SK-N-SH treated with all-trans-retinoic acid at 6 μM for 48 hours (cell line): ENCODE data around the gene TSPAN3.

Experiments
- ATAC-seq: fragments of 200-7000 bp; cut with Tn5 transposase; 3 replicates; pipeline ENCODE4 v1.9.1; 2020; ENCODE audit warnings: mild to moderate bottlenecking, moderate library complexity
- ARNTL ChIP-seq: fragments of 450-650 bp; formaldehyde crosslinking; IDR thresholded peaks from 2 replicates; pipeline ENCODE4 v1.5.0; 2020; ENCODE audit warnings: low read depth, mild to moderate bottlenecking, moderate library complexity, borderline replicate concordance
- BACH2 ChIP-seq: fragments of 250-450 bp; sonication (Bioruptor Pico); IDR thresholded peaks from 2 replicates; pipeline ENCODE4 v1.9.0; 2021; ENCODE audit warnings: mild to moderate bottlenecking, borderline replicate concordance
- CSDC2 ChIP-seq: fragments of 250-450 bp; sonication (Bioruptor Pico); IDR thresholded peaks from 2 replicates; pipeline ENCODE4 v1.5.0; 2020; ENCODE audit warnings: mild to moderate bottlenecking, moderate library complexity
- CSRNP3 ChIP-seq: fragments of 250-450 bp; sonication (Bioruptor Pico); IDR thresholded peaks from 2 replicates; pipeline ENCODE4 v1.5.1; 2021; ENCODE audit warnings: mild to moderate bottlenecking, moderate library complexity
- ESRRG ChIP-seq: fragments of 250-450 bp; sonication (Bioruptor Pico); IDR thresholded peaks from 2 replicates; pipeline ENCODE4 v1.6.1; 2021; ENCODE audit warnings: mild to moderate bottlenecking
- GLIS3 ChIP-seq: fragments of 250-450 bp; sonication (Bioruptor Pico); IDR thresholded peaks from 2 replicates; pipeline ENCODE4 v1.5.0; 2020; ENCODE audit warnings: mild to moderate bottlenecking, moderate library complexity
- ISL1 ChIP-seq: fragments of 250-450 bp; sonication (Bioruptor Pico); IDR thresholded peaks from 2 replicates; pipeline ENCODE4 v2.1.2; 2022; ENCODE audit warnings: mild to moderate bottlenecking, moderate library complexity
- OSR1 ChIP-seq: fragments of 250-450 bp; sonication (Bioruptor Pico); IDR thresholded peaks from 2 replicates; pipeline ENCODE4 v1.8.0; 2022; ENCODE audit warnings: moderate library complexity, mild to moderate bottlenecking, inconsistent platforms
- PATZ1 ChIP-seq: fragments of 250-450 bp; sonication (Bioruptor Pico); IDR thresholded peaks from 2 replicates; pipeline ENCODE4 v1.8.0; 2020; ENCODE audit warnings: mild to moderate bottlenecking, moderate library complexity, borderline replicate concordance
- PPARA ChIP-seq: fragments of 250-450 bp; sonication (Bioruptor Pico); IDR thresholded peaks from 2 replicates; pipeline ENCODE4 v1.5.0; 2020; ENCODE audit warnings: mild to moderate bottlenecking, borderline replicate concordance
- RARB ChIP-seq: fragments of 250-450 bp; sonication (Bioruptor Pico); IDR thresholded peaks from 2 replicates; pipeline ENCODE4 v1.8.0; 2021; ENCODE audit warnings: mild to moderate bottlenecking, moderate library complexity
- SNAI2 ChIP-seq: fragments of 250-450 bp; sonication (Bioruptor Pico); IDR thresholded peaks from 2 replicates; pipeline ENCODE4 v1.5.0; 2020; ENCODE audit warnings: mild to moderate bottlenecking, moderate library complexity
- TCF4 ChIP-seq: fragments of 250-450 bp; sonication (Bioruptor Pico); IDR thresholded peaks from 2 replicates; pipeline ENCODE4 v1.8.0; 2021; ENCODE audit warnings: mild to moderate bottlenecking, moderate library complexity, borderline replicate concordance
- TOX ChIP-seq: fragments of 250-450 bp; sonication (Bioruptor Pico); IDR thresholded peaks from 2 replicates; pipeline ENCODE4 v1.8.0; 2021; ENCODE audit warnings: mild to moderate bottlenecking, moderate library complexity, borderline replicate concordance
- ZFP3 ChIP-seq: fragments of 250-450 bp; sonication (Bioruptor Pico); IDR thresholded peaks from 2 replicates; pipeline ENCODE4 v1.5.0; 2020; ENCODE audit warnings: mild to moderate bottlenecking, moderate library complexity
- ZFP30 ChIP-seq: fragments of 450-650 bp; formaldehyde crosslinking; IDR thresholded peaks from 2 replicates; pipeline ENCODE4 v1.5.0; 2022; ENCODE audit warnings: mild to moderate bottlenecking, moderate library complexity
- ZNF565 ChIP-seq: fragments of 450-650 bp; formaldehyde crosslinking; conservative IDR thresholded peaks from 2 replicates; pipeline ENCODE4 v1.5.0; 2020; ENCODE audit warnings: low read depth, mild to moderate bottlenecking, moderate library complexity
- ZNF70 ChIP-seq: fragments of 450-650 bp; formaldehyde crosslinking; IDR thresholded peaks from 2 replicates; pipeline ENCODE4 v1.5.0; 2020; ENCODE audit warnings: mild to moderate bottlenecking, moderate library complexity
- ZNF8 ChIP-seq: fragments of 450-650 bp; formaldehyde crosslinking; IDR thresholded peaks from 2 replicates; pipeline ENCODE4 v1.5.0; 2020; ENCODE audit warnings: mild to moderate bottlenecking, moderate library complexity
- TF ChIP-seq, protein P1 (sequence below): fragments of 250-450 bp; sonication (Bioruptor Pico); IDR thresholded peaks from 2 replicates; pipeline ENCODE4 v1.8.0; 2021; ENCODE audit warnings: low read depth, mild to moderate bottlenecking, moderate library complexity, borderline replicate concordance
- TF ChIP-seq, protein P2 (sequence below): fragments of 250-450 bp; sonication (Bioruptor Pico); IDR thresholded peaks from 2 replicates; pipeline ENCODE4 v1.5.0; 2020; ENCODE audit warnings: mild to moderate bottlenecking, moderate library complexity
- TF ChIP-seq, protein P3 (sequence below): fragments of 250-450 bp; sonication (Bioruptor Pico); IDR thresholded peaks from 2 replicates; pipeline ENCODE4 v1.5.1; 2020; ENCODE audit warnings: low read depth, mild to moderate bottlenecking, moderate library complexity

The TSPAN3 gene

GRCh38 chr15:77039848-77040247, 31.1 kb downstream of the TSPAN3 start:
- TF ChIP-seq PPARA = no peak
- TF ChIP-seq, protein P1, sequence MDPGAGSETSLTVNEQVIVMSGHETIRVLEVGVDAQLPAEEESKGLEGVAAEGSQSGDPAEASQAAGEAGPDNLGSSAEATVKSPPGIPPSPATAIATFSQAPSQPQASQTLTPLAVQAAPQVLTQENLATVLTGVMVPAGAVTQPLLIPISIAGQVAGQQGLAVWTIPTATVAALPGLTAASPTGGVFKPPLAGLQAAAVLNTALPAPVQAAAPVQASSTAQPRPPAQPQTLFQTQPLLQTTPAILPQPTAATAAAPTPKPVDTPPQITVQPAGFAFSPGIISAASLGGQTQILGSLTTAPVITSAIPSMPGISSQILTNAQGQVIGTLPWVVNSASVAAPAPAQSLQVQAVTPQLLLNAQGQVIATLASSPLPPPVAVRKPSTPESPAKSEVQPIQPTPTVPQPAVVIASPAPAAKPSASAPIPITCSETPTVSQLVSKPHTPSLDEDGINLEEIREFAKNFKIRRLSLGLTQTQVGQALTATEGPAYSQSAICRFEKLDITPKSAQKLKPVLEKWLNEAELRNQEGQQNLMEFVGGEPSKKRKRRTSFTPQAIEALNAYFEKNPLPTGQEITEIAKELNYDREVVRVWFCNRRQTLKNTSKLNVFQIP (CRISPR knock-in tag) = no peak
- no peak for TF ChIP-seq CSDC2 (CRISPR knock-in tag)
- no peak for TF ChIP-seq PATZ1 (CRISPR knock-in tag)
- TF ChIP-seq ISL1 (CRISPR knock-in tag) = no peak
- no peak for TF ChIP-seq SNAI2 (CRISPR knock-in tag)
- no peak for TF ChIP-seq ESRRG (CRISPR knock-in tag)
- no peak for TF ChIP-seq ARNTL (CRISPR knock-in tag)
- TF ChIP-seq TCF4 = no peak
- TF ChIP-seq, protein P2, sequence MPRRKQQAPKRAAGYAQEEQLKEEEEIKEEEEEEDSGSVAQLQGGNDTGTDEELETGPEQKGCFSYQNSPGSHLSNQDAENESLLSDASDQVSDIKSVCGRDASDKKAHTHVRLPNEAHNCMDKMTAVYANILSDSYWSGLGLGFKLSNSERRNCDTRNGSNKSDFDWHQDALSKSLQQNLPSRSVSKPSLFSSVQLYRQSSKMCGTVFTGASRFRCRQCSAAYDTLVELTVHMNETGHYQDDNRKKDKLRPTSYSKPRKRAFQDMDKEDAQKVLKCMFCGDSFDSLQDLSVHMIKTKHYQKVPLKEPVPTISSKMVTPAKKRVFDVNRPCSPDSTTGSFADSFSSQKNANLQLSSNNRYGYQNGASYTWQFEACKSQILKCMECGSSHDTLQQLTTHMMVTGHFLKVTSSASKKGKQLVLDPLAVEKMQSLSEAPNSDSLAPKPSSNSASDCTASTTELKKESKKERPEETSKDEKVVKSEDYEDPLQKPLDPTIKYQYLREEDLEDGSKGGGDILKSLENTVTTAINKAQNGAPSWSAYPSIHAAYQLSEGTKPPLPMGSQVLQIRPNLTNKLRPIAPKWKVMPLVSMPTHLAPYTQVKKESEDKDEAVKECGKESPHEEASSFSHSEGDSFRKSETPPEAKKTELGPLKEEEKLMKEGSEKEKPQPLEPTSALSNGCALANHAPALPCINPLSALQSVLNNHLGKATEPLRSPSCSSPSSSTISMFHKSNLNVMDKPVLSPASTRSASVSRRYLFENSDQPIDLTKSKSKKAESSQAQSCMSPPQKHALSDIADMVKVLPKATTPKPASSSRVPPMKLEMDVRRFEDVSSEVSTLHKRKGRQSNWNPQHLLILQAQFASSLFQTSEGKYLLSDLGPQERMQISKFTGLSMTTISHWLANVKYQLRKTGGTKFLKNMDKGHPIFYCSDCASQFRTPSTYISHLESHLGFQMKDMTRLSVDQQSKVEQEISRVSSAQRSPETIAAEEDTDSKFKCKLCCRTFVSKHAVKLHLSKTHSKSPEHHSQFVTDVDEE (CRISPR knock-in tag) = no peak
- TF ChIP-seq, protein P3, sequence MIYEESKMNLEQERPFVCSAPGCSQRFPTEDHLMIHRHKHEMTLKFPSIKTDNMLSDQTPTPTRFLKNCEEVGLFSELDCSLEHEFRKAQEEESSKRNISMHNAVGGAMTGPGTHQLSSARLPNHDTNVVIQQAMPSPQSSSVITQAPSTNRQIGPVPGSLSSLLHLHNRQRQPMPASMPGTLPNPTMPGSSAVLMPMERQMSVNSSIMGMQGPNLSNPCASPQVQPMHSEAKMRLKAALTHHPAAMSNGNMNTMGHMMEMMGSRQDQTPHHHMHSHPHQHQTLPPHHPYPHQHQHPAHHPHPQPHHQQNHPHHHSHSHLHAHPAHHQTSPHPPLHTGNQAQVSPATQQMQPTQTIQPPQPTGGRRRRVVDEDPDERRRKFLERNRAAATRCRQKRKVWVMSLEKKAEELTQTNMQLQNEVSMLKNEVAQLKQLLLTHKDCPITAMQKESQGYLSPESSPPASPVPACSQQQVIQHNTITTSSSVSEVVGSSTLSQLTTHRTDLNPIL (CRISPR knock-in tag) = no peak
- no peak for TF ChIP-seq GLIS3 (CRISPR knock-in tag)
- no peak for TF ChIP-seq BACH2 (CRISPR knock-in tag)
- no peak for TF ChIP-seq ZFP30 (CRISPR knock-in tag)
- TF ChIP-seq CSRNP3 (CRISPR knock-in tag) = no peak
- TF ChIP-seq OSR1 (CRISPR knock-in tag) = no peak
- TF ChIP-seq RARB (CRISPR knock-in tag) = no peak
- TF ChIP-seq TOX (CRISPR knock-in tag) = no peak

DNA sequence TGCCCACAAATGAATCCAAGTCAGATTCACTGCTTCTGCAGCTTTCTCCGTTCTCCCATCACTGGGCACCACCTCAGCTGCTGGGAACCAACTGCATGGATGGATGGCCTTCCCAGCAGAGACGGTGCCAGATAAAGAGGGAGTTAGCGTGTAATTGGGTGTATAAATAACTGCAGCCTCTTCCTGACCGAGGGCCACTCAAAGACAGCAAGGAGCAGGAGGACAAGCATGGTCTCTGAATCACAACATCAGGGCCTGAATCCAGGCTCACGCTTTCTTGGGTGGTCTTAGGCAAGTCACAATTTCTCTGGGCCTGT, 31.7 kb downstream of the TSPAN3 start:
- ATAC-seq = no peak

More at GRCh38 chr15:77039848-77040247, 31.1 kb downstream of the TSPAN3 start:
- no peak for ATAC-seq

More for the DNA sequence above, 31.7 kb downstream of the TSPAN3 start:
- no peak for TF ChIP-seq ZNF8 (CRISPR knock-in tag)
- TF ChIP-seq PPARA = no peak
- no peak for TF ChIP-seq TCF4
- no peak for TF ChIP-seq ZNF565 (CRISPR knock-in tag)
- no peak for TF ChIP-seq SNAI2 (CRISPR knock-in tag)
- TF ChIP-seq TOX (CRISPR knock-in tag) = no peak
- no peak for TF ChIP-seq PATZ1 (CRISPR knock-in tag)
- TF ChIP-seq, protein P3 (CRISPR knock-in tag) = no peak
- no peak for TF ChIP-seq ESRRG (CRISPR knock-in tag)
- no peak for TF ChIP-seq RARB (CRISPR knock-in tag)
- no peak for TF ChIP-seq BACH2 (CRISPR knock-in tag)
- no peak for TF ChIP-seq ISL1 (CRISPR knock-in tag)
- TF ChIP-seq ZNF70 (CRISPR knock-in tag) = no peak
- no peak for TF ChIP-seq ZFP3 (CRISPR knock-in tag)
- no peak for TF ChIP-seq CSRNP3 (CRISPR knock-in tag)
- no peak for TF ChIP-seq ARNTL (CRISPR knock-in tag)
- TF ChIP-seq ZFP30 (CRISPR knock-in tag) = no peak
- TF ChIP-seq OSR1 (CRISPR knock-in tag) = no peak
